IPS-18c (cell line): ENCODE measurements around the gene ARHGAP27.

Experiments used
- H3K4me3 ChIP-seq: 2 replicates; pipeline ENCODE4 v1.7.0; 2013; ENCODE audit warnings: low read depth, mild to moderate bottlenecking, low read length, moderate library complexity; ENCODE audit not compliant: insufficient read depth
- H3K9me3 ChIP-seq: one replicate; pipeline ENCODE4 v1.6.1; 2013; ENCODE audit warnings: mild to moderate bottlenecking, low read length, moderate library complexity; ENCODE audit not compliant: control insufficient read depth, insufficient read depth

Gene ARHGAP27

GRCh38 chr17:45436625-45437464 is 4.2 kb upstream of the ARHGAP27 start:
- Histone ChIP-seq H3K9me3 (no peaks in the 10 kb centered on the region), H3K4me3 (no peak overlapping the region)

- Histone ChIP-seq H3K9me3 (no peaks in the 10 kb centered on the region), H3K4me3 (no peak overlapping the region)
Measured at GRCh38 chr17:45436161-45436560, 3.5 kb upstream of the ARHGAP27 start.

GRCh38 chr17:45435481-45435880 is 2.8 kb upstream of the ARHGAP27 start:
- no peaks in the 10 kb centered on the region for H3K9me3 ChIP-seq
- H3K4me3 ChIP-seq, result no peak overlapping the region

GRCh38 chr17:45433159-45433535 is 477 bp upstream of the ARHGAP27 start:
- Histone ChIP-seq H3K9me3 (no peaks in the 10 kb centered on the region), H3K4me3 (no peak overlapping the region; the same call in 1 of the 2 replicates)

- H3K4me3 ChIP-seq, result peak overlapping the region; percentile 72
- H3K9me3 ChIP-seq, result no peaks in the 10 kb centered on the region
Measured at GRCh38 chr17:45431531-45432404, 902 bp downstream of the ARHGAP27 start.

GRCh38 chr17:45430738-45431530 is 1.7 kb downstream of the ARHGAP27 start:
- Histone ChIP-seq H3K9me3 (no peaks in the 10 kb centered on the region), H3K4me3 (peak overlapping the region; percentile 72)

GRCh38 chr17:45430006-45430737 is 2.5 kb downstream of the ARHGAP27 start:
- H3K4me3 ChIP-seq, result peak overlapping the region; percentile 72; the same call in 1 of the 2 replicates
- H3K9me3 ChIP-seq, result no peaks in the 10 kb centered on the region

GRCh38 chr17:45429339-45430005 is 3.2 kb downstream of the ARHGAP27 start:
- Histone ChIP-seq H3K4me3 (peak overlapping the region; percentile 38), H3K9me3 (no peaks in the 10 kb centered on the region)

GRCh38 chr17:45428931-45429338 is 3.7 kb downstream of the ARHGAP27 start:
- Histone ChIP-seq H3K9me3 (no peaks in the 10 kb centered on the region), H3K4me3 (peak overlapping the region; percentile 38; the same call in 1 of the 2 replicates)

- Histone ChIP-seq H3K9me3 (no peaks in the 10 kb centered on the region), H3K4me3 (no peak overlapping the region; the same call in 1 of the 2 replicates)
Measured at GRCh38 chr17:45428050-45428617, 4.5 kb downstream of the ARHGAP27 start.

GRCh38 chr17:45427181-45427835 is 5.4 kb downstream of the ARHGAP27 start:
- H3K9me3 ChIP-seq, result no peaks in the 10 kb centered on the region
- no peak overlapping the region for H3K4me3 ChIP-seq

GRCh38 chr17:45426561-45426960 is 6.1 kb downstream of the ARHGAP27 start:
- H3K9me3 ChIP-seq, result no peaks in the 10 kb centered on the region
- H3K4me3 ChIP-seq, result no peak overlapping the region

- no peaks in the 10 kb centered on the region for H3K9me3 ChIP-seq
- H3K4me3 ChIP-seq, result no peak overlapping the region
Measured at GRCh38 chr17:45425984-45426413, 6.7 kb downstream of the ARHGAP27 start.

GRCh38 chr17:45425125-45425983 is 7.3 kb downstream of the ARHGAP27 start:
- H3K4me3 ChIP-seq, result peak overlapping the region; percentile 44
- no peaks in the 10 kb centered on the region for H3K9me3 ChIP-seq

- Histone ChIP-seq H3K4me3 (no peak overlapping the region; the same call in 1 of the 2 replicates), H3K9me3 (no peaks in the 10 kb centered on the region)
Measured at GRCh38 chr17:45424769-45425124, 7.9 kb downstream of the ARHGAP27 start.
